PC-9 (cell line): Measurements from ENCODE around the gene KRT78. TPM values are rescaled to one million over a fixed set of nuclear protein-coding genes. Genes with fewer than 3 reads are reported as not detected.
A peak's percentile ranks its signal among the peaks of the same experiment; 100 is the strongest.

Experiments used
- BruUV-seq: library from RNA; stranded (reverse); fragments of 400-500 nt; replicated peaks from 2 replicates; lab custom pipeline; 2021; lab: Mats Ljungman, UMichigan
- CTCF ChIA-PET: fragments of 300-600 bp; sonication (Branson Sonifier 250); formaldehyde crosslinking; loops from one replicate; lab custom pipeline; 2022; ENCODE audit warnings: antibody characterized with exemption; lab: Charles Lee
- POLR2A ChIA-PET: fragments of 300-600 bp; sonication (Branson Sonifier 250); formaldehyde crosslinking; loops from one replicate; lab custom pipeline; 2022; ENCODE audit warnings: antibody characterized with exemption; ENCODE audit not compliant: unreplicated experiment; lab: Charles Lee
- DNase-seq, 2 experiments: peaks; one replicate each; pipeline versions ENCODE4 v3.0.0 to v3.0.0-alpha.2; 2015 to 2022; ENCODE audit warnings: mixed read lengths in 1 of 2
- H2AFZ ChIP-seq: fragments of 200-600 bp; sonication (generic); 2 replicates; pipeline ENCODE4 v1.8.1; 2017; ENCODE audit warnings: antibody characterized with exemption
- H3F3A ChIP-seq: fragments of 200-600 bp; sonication (generic); 2 replicates; pipeline ENCODE4 v1.8.1; 2017; ENCODE audit warnings: antibody characterized with exemption, mild to moderate bottlenecking, low read depth; ENCODE audit not compliant: insufficient read depth
- H3K27ac ChIP-seq: fragments of 200-600 bp; sonication (generic); 2 replicates; pipeline ENCODE4 v1.6.1; 2016; ENCODE audit warnings: mixed run types
- H3K27me3 ChIP-seq: fragments of 200-600 bp; sonication (generic); 2 replicates; pipeline ENCODE4 v1.6.1; 2016; ENCODE audit warnings: low read depth, mixed run types; ENCODE audit not compliant: insufficient read depth
- H3K36me3 ChIP-seq: fragments of 200-600 bp; sonication (generic); 2 replicates; pipeline ENCODE4 v1.6.1; 2016; ENCODE audit warnings: low read depth, mixed run types
- H3K4me1 ChIP-seq: fragments of 200-600 bp; sonication (generic); replicated peaks from 2 replicates; pipeline ENCODE4 v1.6.1; 2016; ENCODE audit warnings: mixed run types; ENCODE audit not compliant: insufficient read depth
- H3K4me2 ChIP-seq: fragments of 200-600 bp; sonication (generic); 2 replicates; pipeline ENCODE4 v1.6.1; 2017; ENCODE audit warnings: mixed run types
- H3K4me3 ChIP-seq: fragments of 200-600 bp; sonication (generic); 2 replicates; pipeline ENCODE4 v1.6.1; 2016; ENCODE audit warnings: mixed run types
- H3K79me2 ChIP-seq: fragments of 200-600 bp; sonication (generic); 2 replicates; pipeline ENCODE4 v1.6.1; 2017; ENCODE audit warnings: low read depth, mixed run types
- H3K9me2 ChIP-seq: fragments of 200-600 bp; sonication (generic); 2 replicates; pipeline ENCODE4 v1.8.1; 2017; ENCODE audit warnings: mild to moderate bottlenecking; ENCODE audit not compliant: insufficient read depth
- H3K9me3 ChIP-seq: fragments of 200-600 bp; sonication (generic); 2 replicates; pipeline ENCODE4 v1.8.1; 2016; ENCODE audit warnings: low read depth; ENCODE audit not compliant: insufficient read depth
- H4K20me1 ChIP-seq: fragments of 200-600 bp; sonication (generic); 2 replicates; pipeline ENCODE4 v1.8.1; 2017; ENCODE audit not compliant: insufficient read depth
- CTCF ChIP-seq: fragments of 200-600 bp; sonication (generic); conservative IDR thresholded peaks from 2 replicates; pipeline ENCODE4 v1.6.1; 2017; ENCODE audit warnings: mixed run types, antibody characterized with exemption, mild to moderate bottlenecking, moderate library complexity
- EZH2 ChIP-seq: fragments of 200-600 bp; sonication (generic); IDR thresholded peaks from 2 replicates; pipeline ENCODE4 v1.8.0; 2017; ENCODE audit warnings: antibody characterized with exemption, low read depth
- intact Hi-C: fragments of 100-400 bp; cut with micrococcal nuclease; formaldehyde crosslinking; loops from one replicate; pipeline ENCODE4 v1.10.0; 2022; ENCODE audit not compliant: unreplicated experiment
- total RNA-seq: library from RNA; stranded (reverse); gene quantifications from 2 replicates; pipeline ENCODE4 v1.2.3, GENCODE V29; 2021

KRT78 gene
- total RNA-seq, 1 experiment from 2014 or later: 1.5 TPM

DNA sequence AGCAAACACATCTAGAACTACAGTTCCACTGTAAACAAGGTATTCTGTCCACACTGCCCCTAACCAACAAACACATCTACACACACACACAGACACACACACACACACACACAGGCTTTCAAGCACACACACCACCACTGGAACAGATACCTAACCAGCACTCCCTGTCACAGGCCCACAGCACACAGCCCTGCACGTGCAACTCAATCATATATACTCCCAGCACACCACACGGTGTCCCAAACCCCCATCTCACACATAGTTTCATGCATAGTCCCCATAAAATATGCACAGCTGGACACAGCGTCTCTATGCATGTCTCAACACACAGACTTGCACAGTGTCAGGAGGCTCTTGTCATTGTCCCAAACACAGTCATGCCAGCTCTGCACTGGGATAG, 28.4 kb upstream of the KRT78 start:
- DNase-seq: no peak
- H3K4me3 ChIP-seq: no peak overlapping the region
- intact Hi-C loops: no loop called here
- H3K4me1 ChIP-seq: peaks cover 37% of the 10 kb centered on the region
- no peaks in the 10 kb centered on the region for H3K36me3 ChIP-seq
- H3K9me2 ChIP-seq: no peaks in the 10 kb centered on the region
- no peak overlapping the region for H3K27ac ChIP-seq
- H3K4me2 ChIP-seq: no peak overlapping the region
- no TSS peak for BruUV-seq
- no peaks in the 10 kb centered on the region for H3K79me2 ChIP-seq
- TF ChIP-seq EZH2: no peak
- no peak for TF ChIP-seq CTCF
- peaks cover 14% of the 10 kb centered on the region for H3F3A ChIP-seq
- no peaks in the 10 kb centered on the region for H3K9me3 ChIP-seq
- no peak overlapping the region for H2AFZ ChIP-seq
- POLR2A ChIA-PET: no interaction called here
- CTCF ChIA-PET: interaction anchor here (0.6 kb wide), 1 partner anchor 137 kb away, joined by 4 read pairs; no protein-coding TSS in a partner anchor
- no peaks in the 10 kb centered on the region for H3K27me3 ChIP-seq
- H4K20me1 ChIP-seq: no peaks in the 10 kb centered on the region

- Histone ChIP-seq H2AFZ (no peak overlapping the region), H3K4me1 (peaks cover 45% of the 10 kb centered on the region), H3F3A (peaks cover 22% of the 10 kb centered on the region), H3K9me2 (no peaks in the 10 kb centered on the region), H3K27ac (no peak overlapping the region), H3K79me2 (no peaks in the 10 kb centered on the region), H3K9me3 (no peaks in the 10 kb centered on the region), H4K20me1 (no peaks in the 10 kb centered on the region), H3K36me3 (no peaks in the 10 kb centered on the region), H3K4me2 (no peak overlapping the region), H3K4me3 (no peak overlapping the region), H3K27me3 (no peaks in the 10 kb centered on the region)
- POLR2A ChIA-PET: no interaction called here
- TF ChIP-seq CTCF (no peak), EZH2 (no peak)
- CTCF ChIA-PET: no interaction called here
- no peak for DNase-seq
- intact Hi-C loops: no loop called here
- no TSS peak for BruUV-seq
Measured at GRCh38 chr12:52876372-52876771, 27.6 kb upstream of the KRT78 start.

DNA sequence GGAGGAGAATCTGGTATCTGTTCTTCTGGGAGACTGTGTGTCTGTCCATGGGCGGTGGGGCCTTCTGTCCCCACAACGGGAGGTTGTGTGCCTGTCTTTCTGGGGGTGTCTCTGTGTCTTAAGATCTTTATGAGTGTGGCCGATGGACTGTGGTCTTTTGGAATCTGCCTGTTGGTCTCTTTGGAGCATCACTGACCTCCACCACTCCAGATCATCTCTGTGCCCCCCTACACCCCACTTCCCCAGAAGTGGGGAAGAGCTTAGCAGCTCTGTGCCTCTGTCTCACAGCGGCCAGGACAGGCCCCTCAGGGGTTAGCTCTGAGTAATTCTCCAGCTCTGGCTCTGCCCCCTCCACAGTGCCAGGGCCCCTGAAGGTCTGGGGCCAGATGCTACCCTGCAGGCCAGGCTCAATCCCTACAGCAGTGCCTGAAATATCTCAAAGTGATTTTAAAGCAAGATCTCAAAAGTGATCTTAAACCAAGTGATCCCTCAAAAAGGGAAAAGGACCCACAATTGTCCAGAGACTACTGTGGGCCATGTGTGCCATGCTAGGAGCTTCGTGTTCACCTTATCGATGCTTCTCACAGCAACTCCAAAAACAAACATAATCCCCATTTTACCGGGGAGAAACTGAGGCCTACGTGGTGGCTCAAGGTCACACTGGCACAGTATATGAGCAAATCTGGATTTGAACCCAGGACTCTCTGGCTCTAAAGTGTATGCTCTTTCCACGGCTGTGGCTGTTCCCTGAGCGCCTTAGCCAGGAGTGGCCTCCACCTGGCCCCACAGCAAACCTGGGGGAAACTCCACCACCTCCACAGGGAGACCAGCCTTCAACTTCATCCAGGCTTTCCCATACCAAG, 26.0 kb upstream of the KRT78 start:
- H3K36me3 ChIP-seq: no peaks in the 10 kb centered on the region
- no peak overlapping the region for H2AFZ ChIP-seq
- peak overlapping the region; percentile 33; the same call in 1 of the 2 replicates for H3K4me3 ChIP-seq
- TF ChIP-seq EZH2 (no peak), CTCF (no peak)
- peaks cover 58% of the 10 kb centered on the region for H3K4me1 ChIP-seq
- CTCF ChIA-PET: interaction anchor here (0.9 to 1.8 kb wide), 4 partner anchors 106 to 503 kb away, joined by 3 to 5 read pairs (median 4); no protein-coding TSS in a partner anchor
- H3K9me3 ChIP-seq: no peaks in the 10 kb centered on the region
- POLR2A ChIA-PET: interaction anchor here (0.5 to 1.4 kb wide), 8 partner anchors 202 to 730 kb away, joined by 3 to 10 read pairs (median 4); no protein-coding TSS in a partner anchor
- H3F3A ChIP-seq: peaks cover 34% of the 10 kb centered on the region
- intact Hi-C loops: loop anchor here (1.0 to 5.0 kb wide), 5 partner anchors 478 to 732 kb away; partner anchors contain the start of gene KRT7
- TSS peak; percentile 79 for BruUV-seq
- peak overlapping the region; percentile 91 for H3K27ac ChIP-seq
- DNase-seq: no peak
- H3K9me2 ChIP-seq: no peaks in the 10 kb centered on the region
- H4K20me1 ChIP-seq: no peaks in the 10 kb centered on the region
- no peaks in the 10 kb centered on the region for H3K27me3 ChIP-seq
- H3K79me2 ChIP-seq: no peaks in the 10 kb centered on the region
- peak overlapping the region; percentile 73 for H3K4me2 ChIP-seq
